Stimulated activated CD4-positive, alpha-beta T cell treated with anti-CD3 and anti-CD28 coated beads, TNF-alpha, amount 100 ng/mL, for 4 hours (primary cell): ENCODE measurements around the gene ZNRF3.

ENCODE experiments used
- DNase-seq, 3 experiments: peaks; one replicate each; pipeline ENCODE4 v3.0.0-alpha.2; 2020; ENCODE audit warnings: low read depth in 3 of 3

Gene ZNRF3

GRCh38 chr22:29088809-29089208 is 205.4 kb downstream of the ZNRF3 start:
- no peak for DNase-seq

GRCh38 chr22:29089507-29089906 is 206.1 kb downstream of the ZNRF3 start:
- DNase-seq: no peak

GRCh38 chr22:29090039-29090438 is 206.7 kb downstream of the ZNRF3 start:
- no peak for DNase-seq

- no peak for DNase-seq
Measured at GRCh38 chr22:29092243-29092642, 208.9 kb downstream of the ZNRF3 start.

- no peak for DNase-seq
Measured at GRCh38 chr22:29093030-29093429, 209.7 kb downstream of the ZNRF3 start.

GRCh38 chr22:29093501-29094300 is 210.3 kb downstream of the ZNRF3 start:
- DNase-seq: no peak

- DNase-seq: no peak
Measured at GRCh38 chr22:29095459-29095858, 212.1 kb downstream of the ZNRF3 start.

GRCh38 chr22:29096736-29097669 is 213.6 kb downstream of the ZNRF3 start:
- no peak for DNase-seq

- DNase-seq: no peak
Measured at GRCh38 chr22:29098296-29098695, 214.9 kb downstream of the ZNRF3 start.

- no peak for DNase-seq
Measured at GRCh38 chr22:29102300-29102699, 218.9 kb downstream of the ZNRF3 start.

- no peak for DNase-seq
Measured at GRCh38 chr22:29103121-29103520, 219.7 kb downstream of the ZNRF3 start.

GRCh38 chr22:29105468-29105867 is 222.1 kb downstream of the ZNRF3 start:
- no peak for DNase-seq

GRCh38 chr22:29106839-29107238 is 223.5 kb downstream of the ZNRF3 start:
- no peak for DNase-seq
